ENCODE measurements around the gene TNPO1. TPM values are rescaled to one million over a fixed set of nuclear protein-coding genes. Genes with fewer than 3 reads are reported as not detected.

Gene TNPO1
- total and polyA plus RNA-seq, 2 of the 8 experiments (the other 6 are each of a cell fraction or from before 2014, with no cell fraction given): 38.5 to 211 TPM

- Histone ChIP-seq H3K23ac (ENCODE audit: insufficient read length) (no peak overlapping the region), H3K9me3 (ENCODE audit: insufficient read depth in 2 of 2, low read depth in 1 of 2, low read length in 1 of 2) (peaks cover 0 to 2% of the 10 kb centered on the region in 2 experiments; a peak in 1 of 4 replicates), H2AFZ (ENCODE audit: low read length) (no peak overlapping the region), H3K79me2 (ENCODE audit: control insufficient read depth in 1 of 2, insufficient read depth in 2 of 2, low read length in 2 of 2) (no peaks in the 10 kb centered on the region), H3K9ac (replicated peaks in 1 of 4; ENCODE audit: extremely low read depth in 1 of 4, low read depth in 3 of 4, low read length in 3 of 4) (no peak overlapping the region), H2AK5ac (ENCODE audit: low read depth, low read length) (no peak overlapping the region), H3K27ac (ENCODE audit: low read depth, low read length) (no peak overlapping the region), H4K8ac (ENCODE audit: extremely low read depth, insufficient read depth, low read length) (no peak overlapping the region), H4K91ac (replicated peaks; ENCODE audit: insufficient read length, low read length) (no peak overlapping the region), H2BK120ac (replicated peaks; ENCODE audit: low read depth, low read length) (no peak overlapping the region), H3K14ac (ENCODE audit: insufficient read length) (no peak overlapping the region), H3K4me2 (ENCODE audit: insufficient read depth in 1 of 2, low read depth in 2 of 2, low read length in 2 of 2) (no peak overlapping the region), H3K27me3 (replicated peaks in 1 of 4; ENCODE audit: control insufficient read depth in 3 of 4, extremely low read depth in 1 of 4, insufficient read depth in 3 of 4, low read length in 3 of 4) (no peaks in the 10 kb centered on the region), H3K4me1 (replicated peaks in 1 of 4; ENCODE audit: control insufficient read depth in 3 of 4, insufficient read depth in 4 of 4, low read length in 3 of 4) (no peaks in the 10 kb centered on the region; a peak in 1 of 7 replicates), H2BK12ac (ENCODE audit: low read depth, low read length) (no peak overlapping the region), H3K18ac (ENCODE audit: extremely low read depth, low read length) (no peak overlapping the region), H3K56ac (replicated peaks; ENCODE audit: insufficient read length, low read depth, low read length) (no peak overlapping the region), H3K36me3 (ENCODE audit: control insufficient read depth in 2 of 4, insufficient read depth in 4 of 4, low read length in 3 of 4) (no peaks in the 10 kb centered on the region), H2BK20ac (ENCODE audit: low read length) (no peak overlapping the region), H2BK5ac (ENCODE audit: low read depth, low read length) (no peak overlapping the region), H3K79me1 (ENCODE audit: low read depth, low read length) (no peaks in the 10 kb centered on the region), H3K23me2 (ENCODE audit: low read depth, low read length) (peaks cover 6% of the 10 kb centered on the region; the same call in 1 of the 2 replicates), H2BK15ac (ENCODE audit: low read length) (no peak overlapping the region), H3K4me3 (ENCODE audit: extremely low read depth in 1 of 4, insufficient read depth in 2 of 4, low read depth in 3 of 4, low read length in 4 of 4) (no peak overlapping the region), H4K5ac (ENCODE audit: insufficient read length, low read depth, low read length) (no peak overlapping the region), H4K20me1 (replicated peaks in 1 of 2; ENCODE audit: control insufficient read depth in 1 of 2, insufficient read depth in 2 of 2, low read length in 2 of 2) (no peaks in the 10 kb centered on the region), H3K4ac (replicated peaks; ENCODE audit: insufficient read length, low read depth, low read length) (no peak overlapping the region)
- POLR2A ChIA-PET (ENCODE audit: partially characterized antibody): no interaction called here
- CTCF ChIA-PET (ENCODE audit: partially characterized antibody): no interaction called here
- DNase-seq (ENCODE audit: low read depth in 1 of 2, low spot score in 2 of 2) (no peak), FAIRE-seq (no peak)
- WGBS, 2 experiments (ENCODE audit: extremely low coverage in 1 of 2, insufficient coverage in 1 of 2, insufficient read length in 1 of 2, insufficient replicate concordance in 2 of 2, low coverage in 1 of 2, low lambda C conversion rate in 2 of 2, missing lambda C conversion rate in 1 of 2): 83% methylated on average over 1 of the region's 1 CpG; no CpG with 5 or more reads in 1 of the 2 experiments
- TF ChIP-seq CHD1 (IDR thresholded peaks at IDR 0.05; ENCODE audit: low read depth, low read length) (no peak), POLR2AphosphoS5 (IDR thresholded peaks at IDR 0.05; ENCODE audit: low read depth, low read length) (no peak), ATF2 (IDR thresholded peaks at IDR 0.05; ENCODE audit: low read length) (no peak), TAF1 (IDR thresholded peaks at IDR 0.05; ENCODE audit: low read depth, low read length) (no peak), MAFK (IDR thresholded peaks at IDR 0.05; ENCODE audit: low read depth, low read length) (no peak), MAX (IDR thresholded peaks at IDR 0.05) (no peak), SIX5 (IDR thresholded peaks at IDR 0.05; ENCODE audit: low read depth, low read length) (no peak), SIRT6 (IDR thresholded peaks at IDR 0.05; ENCODE audit: low read length) (no peak), SP2 (IDR thresholded peaks at IDR 0.05; ENCODE audit: low read length) (no peak), POU5F1 (IDR thresholded peaks at IDR 0.05; ENCODE audit: low read depth, low read length) (no peak), E2F6 (IDR thresholded peaks at IDR 0.05) (no peak), SP1 (IDR thresholded peaks at IDR 0.05; ENCODE audit: low read depth, low read length) (no peak), CHD2 (IDR thresholded peaks at IDR 0.05; ENCODE audit: low read length) (no peak), YY1 (IDR thresholded peaks at IDR 0.05; ENCODE audit: low read depth, low read length) (no peak)
Observed at GRCh38 chr5:72812488-72812887, 4.0 kb upstream of the TNPO1 start.

Measured in H1 (cell line).